DOHH2 (cell line): ENCODE data around the gene OR10A3.

ENCODE experiments used
- H3F3A ChIP-seq: fragments of 200-600 bp; sonication (generic), shearing (Covaris generic); 2 replicates; pipeline ENCODE4 v1.6.0; 2016; ENCODE audit warnings: antibody characterized with exemption, mild to moderate bottlenecking; ENCODE audit not compliant: control insufficient read depth, insufficient read depth
- H3K27ac ChIP-seq: fragments of 200-600 bp; sonication (generic); 2 replicates; pipeline ENCODE4 v1.5.1; 2014; ENCODE audit warnings: low read depth, mild to moderate bottlenecking, low read length, moderate library complexity
- H3K27me3 ChIP-seq: fragments of 200-600 bp; sonication (generic); 2 replicates; pipeline ENCODE4 v1.6.1; 2014; ENCODE audit warnings: mild to moderate bottlenecking, low read length, mixed read lengths; ENCODE audit not compliant: control insufficient read depth
- H3K36me3 ChIP-seq: fragments of 200-600 bp; sonication (generic); 2 replicates; pipeline ENCODE4 v1.6.1; 2014; ENCODE audit warnings: mild to moderate bottlenecking, low read length, moderate library complexity, mixed read lengths; ENCODE audit not compliant: control insufficient read depth
- H3K4me1 ChIP-seq: fragments of 200-600 bp; sonication (generic); 2 replicates; pipeline ENCODE4 v1.6.1; 2014; ENCODE audit warnings: mild to moderate bottlenecking, low read length, mixed read lengths; ENCODE audit not compliant: control insufficient read depth
- H3K4me2 ChIP-seq: fragments of 200-600 bp; sonication (generic); 2 replicates; pipeline ENCODE4 v1.6.0; 2014; ENCODE audit warnings: mild to moderate bottlenecking, low read length, moderate library complexity
- H3K4me3 ChIP-seq: fragments of 200-600 bp; sonication (generic); 2 replicates; pipeline ENCODE4 v1.5.1; 2014; ENCODE audit warnings: mild to moderate bottlenecking, low read length, mixed read lengths
- H3K79me2 ChIP-seq: fragments of 200-600 bp; sonication (generic); 2 replicates; pipeline ENCODE4 v1.6.1; 2014; ENCODE audit warnings: mild to moderate bottlenecking, low read length, mixed read lengths; ENCODE audit not compliant: control insufficient read depth
- H3K9me2 ChIP-seq: fragments of 200-600 bp; sonication (generic); replicated peaks from 2 replicates; pipeline ENCODE4 v1.6.1; 2014; ENCODE audit warnings: mild to moderate bottlenecking, low read length, mixed read lengths; ENCODE audit not compliant: control insufficient read depth
- H3K9me3 ChIP-seq: fragments of 200-600 bp; sonication (generic); 2 replicates; pipeline ENCODE4 v1.6.1; 2014; ENCODE audit warnings: antibody characterized with exemption, low read length, mixed read lengths; ENCODE audit not compliant: control insufficient read depth, insufficient read depth
- H4K20me1 ChIP-seq: fragments of 200-600 bp; sonication (generic); 2 replicates; pipeline ENCODE4 v1.6.0; 2014; ENCODE audit warnings: low read depth, mild to moderate bottlenecking, antibody characterized with exemption, low read length, moderate library complexity; ENCODE audit not compliant: control insufficient read depth, insufficient read depth
- CTCF ChIP-seq: fragments of 200-600 bp; sonication (generic); IDR thresholded peaks from one replicate; pipeline ENCODE4 v1.5.1; 2014; ENCODE audit warnings: antibody characterized with exemption, mild to moderate bottlenecking, low read depth, low read length; ENCODE audit not compliant: poor library complexity, severe bottlenecking
- EZH2phosphoT487 ChIP-seq: fragments of 200-600 bp; sonication (generic); IDR thresholded peaks from 2 replicates; pipeline ENCODE4 v1.6.1; 2017; ENCODE audit warnings: borderline replicate concordance, mild to moderate bottlenecking, antibody characterized with exemption, low read length, moderate library complexity, mixed read lengths

OR10A3 gene

GRCh38 chr11:7982582-7983119 is 41.1 kb upstream of the OR10A3 start:
- H3K79me2 ChIP-seq: peaks cover 17% of the 10 kb centered on the region
- H3K4me2 ChIP-seq: no peak overlapping the region
- H4K20me1 ChIP-seq: no peaks in the 10 kb centered on the region
- no peaks in the 10 kb centered on the region for H3K27me3 ChIP-seq
- no peaks in the 10 kb centered on the region for H3K9me2 ChIP-seq
- no peaks in the 10 kb centered on the region for H3K9me3 ChIP-seq
- no peaks in the 10 kb centered on the region for H3F3A ChIP-seq
- peaks cover under 1% of the 10 kb centered on the region; the same call in 1 of the 2 replicates for H3K36me3 ChIP-seq
- peaks cover 25% of the 10 kb centered on the region for H3K4me1 ChIP-seq
- no peak overlapping the region for H3K27ac ChIP-seq
- TF ChIP-seq EZH2phosphoT487 (no peak), CTCF (no peak)
- H3K4me3 ChIP-seq: no peak overlapping the region

GRCh38 chr11:7981619-7982157 is 40.2 kb upstream of the OR10A3 start:
- Histone ChIP-seq H3K27me3 (no peaks in the 10 kb centered on the region), H3K36me3 (no peaks in the 10 kb centered on the region), H3K4me2 (no peak overlapping the region), H3K79me2 (peaks cover 10% of the 10 kb centered on the region), H4K20me1 (no peaks in the 10 kb centered on the region), H3K4me3 (no peak overlapping the region), H3F3A (no peaks in the 10 kb centered on the region), H3K9me2 (no peaks in the 10 kb centered on the region), H3K27ac (no peak overlapping the region), H3K4me1 (peaks cover 26% of the 10 kb centered on the region), H3K9me3 (no peaks in the 10 kb centered on the region)
- TF ChIP-seq EZH2phosphoT487 (no peak), CTCF (no peak)

- TF ChIP-seq CTCF: no peak
- TF ChIP-seq EZH2phosphoT487: no peak
- Histone ChIP-seq H3K4me2 (no peak overlapping the region), H3K36me3 (no peaks in the 10 kb centered on the region), H3K79me2 (no peaks in the 10 kb centered on the region), H3K4me3 (no peak overlapping the region), H3K9me3 (no peaks in the 10 kb centered on the region), H4K20me1 (no peaks in the 10 kb centered on the region), H3K4me1 (peaks cover 13% of the 10 kb centered on the region), H3K27me3 (no peaks in the 10 kb centered on the region), H3F3A (no peaks in the 10 kb centered on the region), H3K9me2 (no peaks in the 10 kb centered on the region), H3K27ac (no peak overlapping the region)
Observed at GRCh38 chr11:7977232-7977917, 35.9 kb upstream of the OR10A3 start.
